Measurements from ENCODE around the gene INTS1. TPM values are rescaled to one million over a fixed set of nuclear protein-coding genes. Genes with fewer than 3 reads are reported as not detected.
A peak's percentile ranks its signal among the peaks of the same experiment; 100 is the strongest.

The INTS1 gene
- total RNA-seq, 1 donor from 2014 or later, result 29.9 TPM

GRCh38 chr7:1539181-1539881 lies 35.1 kb upstream of the INTS1 start:
- Histone ChIP-seq H3K27ac (replicated peaks) (peak overlapping the region; percentile 99), H3K9me3 (replicated peaks) (no peaks in the 10 kb centered on the region), H3K4me3 (peak overlapping the region; percentile 72), H3K4me1 (peaks cover 71% of the 10 kb centered on the region), H3K36me3 (peaks cover 51% of the 10 kb centered on the region), H3K27me3 (ENCODE audit: low read depth) (no peaks in the 10 kb centered on the region)
- DNase-seq, result no peak
- intact Hi-C loops (cut with micrococcal nuclease), result no loop called here
- no peak for TF ChIP-seq CTCF (IDR thresholded peaks at IDR 0.05; ENCODE audit: borderline replicate concordance)

GRCh38 chr7:1538544-1539180 lies 34.5 kb upstream of the INTS1 start:
- intact Hi-C loops (cut with micrococcal nuclease), result no loop called here
- H3K9me3 ChIP-seq (replicated peaks), result no peaks in the 10 kb centered on the region
- H3K36me3 ChIP-seq, result peaks cover 45% of the 10 kb centered on the region
- no peak for DNase-seq
- H3K27me3 ChIP-seq (ENCODE audit: low read depth), result no peaks in the 10 kb centered on the region
- H3K4me3 ChIP-seq, result peak overlapping the region; percentile 72
- TF ChIP-seq CTCF (IDR thresholded peaks at IDR 0.05; ENCODE audit: borderline replicate concordance), result no peak
- peak overlapping the region; percentile 99 for H3K27ac ChIP-seq (replicated peaks)
- H3K4me1 ChIP-seq, result peaks cover 72% of the 10 kb centered on the region

- Histone ChIP-seq H3K9me3 (replicated peaks) (no peaks in the 10 kb centered on the region), H3K27ac (replicated peaks) (peak overlapping the region; percentile 99), H3K27me3 (ENCODE audit: low read depth) (no peaks in the 10 kb centered on the region), H3K4me3 (peak overlapping the region; percentile 72), H3K4me1 (peaks cover 74% of the 10 kb centered on the region), H3K36me3 (peaks cover 38% of the 10 kb centered on the region)
- intact Hi-C loops (cut with micrococcal nuclease), result no loop called here
- peak; percentile 93 for DNase-seq
- no peak for TF ChIP-seq CTCF (IDR thresholded peaks at IDR 0.05; ENCODE audit: borderline replicate concordance)
These were observed 33.6 kb upstream of the INTS1 start for GRCh38 chr7:1537535-1538412.

GRCh38 chr7:1536743-1537534 lies 32.8 kb upstream of the INTS1 start:
- peak; percentile 96 for DNase-seq
- no peak for TF ChIP-seq CTCF (IDR thresholded peaks at IDR 0.05; ENCODE audit: borderline replicate concordance)
- peak overlapping the region; percentile 72 for H3K4me3 ChIP-seq
- no peaks in the 10 kb centered on the region for H3K9me3 ChIP-seq (replicated peaks)
- peak overlapping the region; percentile 99 for H3K27ac ChIP-seq (replicated peaks)
- H3K36me3 ChIP-seq, result peaks cover 29% of the 10 kb centered on the region
- no peaks in the 10 kb centered on the region for H3K27me3 ChIP-seq (ENCODE audit: low read depth)
- H3K4me1 ChIP-seq, result peaks cover 76% of the 10 kb centered on the region
- intact Hi-C loops (cut with micrococcal nuclease), result no loop called here

- peaks cover 24% of the 10 kb centered on the region for H3K36me3 ChIP-seq
- no peak for DNase-seq
- H3K4me1 ChIP-seq, result peaks cover 81% of the 10 kb centered on the region
- H3K27me3 ChIP-seq (ENCODE audit: low read depth), result no peaks in the 10 kb centered on the region
- TF ChIP-seq CTCF (IDR thresholded peaks at IDR 0.05; ENCODE audit: borderline replicate concordance), result no peak
- no peaks in the 10 kb centered on the region for H3K9me3 ChIP-seq (replicated peaks)
- H3K27ac ChIP-seq (replicated peaks), result peak overlapping the region; percentile 99
- intact Hi-C loops (cut with micrococcal nuclease), result no loop called here
- H3K4me3 ChIP-seq, result peak overlapping the region; percentile 72
These were observed 32.2 kb upstream of the INTS1 start for GRCh38 chr7:1536455-1536742.
